GM12875 (cell line): ENCODE measurements around the gene TEC.

Source experiments
- H3K4me3 ChIP-seq: one replicate; pipeline ENCODE4 v1.5.1; 2011; ENCODE audit warnings: low read depth, low read length, control low read depth
- CTCF ChIP-seq: IDR thresholded peaks from 2 replicates; pipeline ENCODE4 v1.5.1; 2011; ENCODE audit warnings: low read depth, mild to moderate bottlenecking, control low read depth, inconsistent platforms, low read length, moderate library complexity, borderline replicate concordance; ENCODE audit not compliant: insufficient read depth

TEC gene

GRCh38 chr4:48114412-48114811 lies 155.2 kb downstream of the TEC start:
- no peak for TF ChIP-seq CTCF

DNA sequence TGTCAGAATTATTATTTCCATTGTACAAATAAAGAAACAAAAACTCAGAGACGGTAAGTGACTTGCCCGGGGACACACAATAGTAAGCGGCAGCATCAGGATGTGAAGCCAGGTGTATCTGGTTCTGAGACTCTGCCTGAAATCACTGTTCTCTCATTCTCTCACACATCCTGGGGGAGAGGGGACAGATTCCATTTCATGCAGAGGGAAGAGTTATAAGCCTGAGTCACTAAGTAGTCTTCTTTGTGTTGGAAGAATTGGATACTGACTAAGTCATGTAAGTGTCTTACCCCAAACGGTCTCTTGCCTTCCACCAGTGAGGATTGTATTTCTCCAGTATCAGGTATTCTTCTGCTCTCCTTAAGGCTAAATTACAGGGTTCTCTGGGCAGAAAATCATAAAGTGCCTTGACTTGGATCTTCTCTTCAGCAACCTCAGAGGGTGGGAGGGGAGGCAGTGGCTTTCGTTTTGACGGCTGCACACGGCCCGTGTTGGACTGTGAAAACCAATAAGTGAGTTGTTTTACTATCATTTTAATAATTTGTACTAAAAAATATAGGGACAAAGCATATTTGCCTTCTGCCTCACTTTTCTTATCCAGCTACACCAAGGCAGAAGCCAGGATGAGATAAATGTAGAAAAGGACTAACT lies 157.5 kb downstream of the TEC start:
- H3K4me3 ChIP-seq: no peak overlapping the region
- no peak for TF ChIP-seq CTCF

More at GRCh38 chr4:48114412-48114811, 155.2 kb downstream of the TEC start:
- no peak overlapping the region for H3K4me3 ChIP-seq

- no peak for TF ChIP-seq CTCF
Observed at GRCh38 chr4:48110452-48110978, 159.1 kb downstream of the TEC start.

GRCh38 chr4:48109413-48110263 lies 160.0 kb downstream of the TEC start:
- H3K4me3 ChIP-seq: no peak overlapping the region
- TF ChIP-seq CTCF: peak; percentile 44; the same call in 1 of the 2 replicates

More at GRCh38 chr4:48110452-48110978, 159.1 kb downstream of the TEC start:
- no peak overlapping the region for H3K4me3 ChIP-seq

DNA sequence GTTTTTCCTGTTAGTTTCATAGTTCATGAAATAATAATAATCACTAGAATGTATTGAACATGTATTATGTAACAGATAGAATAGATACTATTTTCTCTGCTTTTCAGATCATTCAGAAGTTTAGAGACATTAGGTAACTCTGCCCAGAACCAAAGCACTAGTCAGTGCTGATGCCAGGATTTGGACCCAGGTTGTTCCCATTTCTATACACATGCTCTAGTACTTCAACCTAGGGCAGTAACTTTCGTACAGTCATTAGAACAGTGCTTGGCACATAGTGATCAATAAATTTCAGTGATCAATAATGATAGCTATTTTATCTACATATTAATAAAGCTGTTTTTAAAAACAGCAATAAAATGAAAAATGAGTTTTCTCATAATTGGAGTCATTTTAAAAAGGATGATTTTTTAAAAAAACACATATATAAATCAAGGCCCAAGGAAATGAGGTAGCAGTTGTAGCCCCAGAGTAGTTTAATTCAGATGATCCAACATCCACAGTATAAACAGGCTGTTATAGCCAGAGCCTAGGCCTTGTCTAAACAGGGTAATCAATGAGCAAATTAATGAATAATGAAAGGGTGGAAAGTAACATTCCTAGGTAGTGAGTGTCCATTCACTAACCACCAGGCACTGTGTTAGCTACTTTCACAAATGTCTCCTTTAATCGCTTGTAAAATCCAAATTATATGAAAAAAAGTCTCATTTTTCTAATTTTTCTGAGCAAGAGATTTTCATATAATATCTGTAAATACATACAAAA lies 161.1 kb downstream of the TEC start:
- TF ChIP-seq CTCF: no peak
- H3K4me3 ChIP-seq: no peak overlapping the region

DNA sequence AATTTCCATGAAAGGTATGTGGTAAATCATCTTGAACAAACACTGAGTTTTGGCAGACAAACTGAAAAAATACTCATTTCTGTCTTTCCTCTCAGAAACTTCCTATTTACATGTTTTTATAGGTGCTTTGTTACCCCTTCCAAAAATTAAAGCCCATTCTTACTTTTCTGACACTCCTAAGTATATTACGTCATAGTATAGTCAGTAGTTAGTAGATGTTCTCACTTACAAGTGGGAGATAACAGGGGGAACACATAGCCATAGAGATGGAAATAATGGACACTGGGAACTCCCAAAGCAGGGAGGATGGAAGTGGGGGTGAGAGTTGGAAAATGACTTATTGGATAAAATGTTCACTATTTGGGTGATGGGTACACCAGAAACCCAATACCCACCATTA lies 164.4 kb downstream of the TEC start:
- TF ChIP-seq CTCF: no peak
- H3K4me3 ChIP-seq: no peak overlapping the region
